ENCODE measurements around the gene TTC9B.

GRCh38 chr19:40244579-40245317 is 26.6 kb upstream of the TTC9B start:
- TF ChIP-seq CTCF (conservative IDR thresholded peaks at IDR 0.05) (no peak), EZH2 (IDR thresholded peaks at IDR 0.05; ENCODE audit: low read depth) (no peak)
